Nephron (organoid): ENCODE results near the gene DPP9.

Experiments
- H3K27ac Mint-ChIP-seq, 3 experiments: 2 replicates each; pipeline ENCODE4 v1.8.0; 2020; ENCODE audit warnings: mixed read lengths in 3 of 3, mild to moderate bottlenecking in 2 of 3, moderate library complexity in 1 of 3
- H3K27me3 Mint-ChIP-seq: 2 replicates; pipeline ENCODE4 v1.8.0; 2021; ENCODE audit warnings: low read depth, mild to moderate bottlenecking, moderate library complexity, mixed read lengths
- H3K36me3 Mint-ChIP-seq: 2 replicates; pipeline ENCODE4 v1.8.0; 2020; ENCODE audit warnings: low read depth, mixed read lengths
- H3K4me1 Mint-ChIP-seq: 2 replicates; pipeline ENCODE4 v1.8.0; 2020; ENCODE audit warnings: mixed read lengths
- H3K4me3 Mint-ChIP-seq, 3 experiments: 2 replicates each; pipeline ENCODE4 v1.8.0; 2020; ENCODE audit warnings: mild to moderate bottlenecking in 3 of 3, mixed read lengths in 3 of 3, moderate library complexity in 2 of 3
- H3K9me3 Mint-ChIP-seq: 2 replicates; pipeline ENCODE4 v1.8.0; 2020; ENCODE audit warnings: mixed read lengths
- CTCF ChIP-seq, 3 experiments: fragments of 200-600 bp; sonication (generic); IDR thresholded peaks; one replicate each; pipeline ENCODE4 v1.5.0; 2021; ENCODE audit warnings: antibody characterized with exemption in 3 of 3; ENCODE audit not compliant: unreplicated experiment in 3 of 3

DPP9 gene

GRCh38 chr19:4645718-4646117 lies 77.9 kb downstream of the DPP9 start:
- H3K4me3 Mint-ChIP-seq, result no peak overlapping the region
- H3K4me1 Mint-ChIP-seq, result no peaks in the 10 kb centered on the region
- H3K27me3 Mint-ChIP-seq, result no peaks in the 10 kb centered on the region
- H3K36me3 Mint-ChIP-seq, result no peaks in the 10 kb centered on the region
- no peak for TF ChIP-seq CTCF (IDR thresholded peaks at IDR 0.05; ENCODE audit: unreplicated experiment in 3 of 3)
- no peak overlapping the region for H3K27ac Mint-ChIP-seq
- no peaks in the 10 kb centered on the region for H3K9me3 Mint-ChIP-seq

GRCh38 chr19:4642625-4643024 lies 81.0 kb downstream of the DPP9 start:
- no peak for TF ChIP-seq CTCF (IDR thresholded peaks at IDR 0.05; ENCODE audit: unreplicated experiment in 3 of 3)
- Mint-ChIP-seq H3K4me3 (no peak overlapping the region), H3K4me1 (peaks cover 5% of the 10 kb centered on the region), H3K9me3 (no peaks in the 10 kb centered on the region), H3K27ac (no peak overlapping the region), H3K36me3 (no peaks in the 10 kb centered on the region), H3K27me3 (no peaks in the 10 kb centered on the region)

- Mint-ChIP-seq H3K27ac (no peak overlapping the region), H3K9me3 (no peaks in the 10 kb centered on the region), H3K36me3 (no peaks in the 10 kb centered on the region), H3K4me3 (peak overlapping the region; percentile 13 to 72 (median 38)), H3K4me1 (peaks cover 9% of the 10 kb centered on the region), H3K27me3 (peaks cover 3% of the 10 kb centered on the region)
- TF ChIP-seq CTCF (IDR thresholded peaks at IDR 0.05; ENCODE audit: unreplicated experiment in 3 of 3), result no peak
Observed at GRCh38 chr19:4641132-4641531, 82.5 kb downstream of the DPP9 start.

GRCh38 chr19:4640247-4641000 lies 83.2 kb downstream of the DPP9 start:
- H3K27ac Mint-ChIP-seq, result no peak overlapping the region
- peaks cover 9% of the 10 kb centered on the region for H3K4me1 Mint-ChIP-seq
- no peaks in the 10 kb centered on the region for H3K9me3 Mint-ChIP-seq
- H3K4me3 Mint-ChIP-seq, result peak overlapping the region; percentile 90 to 93 (median 93)
- H3K27me3 Mint-ChIP-seq, result peaks cover 3% of the 10 kb centered on the region
- H3K36me3 Mint-ChIP-seq, result no peaks in the 10 kb centered on the region
- TF ChIP-seq CTCF (IDR thresholded peaks at IDR 0.05; ENCODE audit: unreplicated experiment in 3 of 3), result no peak

GRCh38 chr19:4639531-4640246 lies 84.0 kb downstream of the DPP9 start:
- Mint-ChIP-seq H3K4me1 (peaks cover 9% of the 10 kb centered on the region), H3K4me3 (peak overlapping the region; percentile 90 to 93 (median 93)), H3K36me3 (no peaks in the 10 kb centered on the region), H3K9me3 (no peaks in the 10 kb centered on the region), H3K27ac (peak overlapping the region in 2 of 3 experiments; percentile 11 to 87), H3K27me3 (peaks cover 3% of the 10 kb centered on the region)
- no peak for TF ChIP-seq CTCF (IDR thresholded peaks at IDR 0.05; ENCODE audit: unreplicated experiment in 3 of 3)
